ENCODE measurements around the gene ABLIM2. TPM values are rescaled to one million over a fixed set of nuclear protein-coding genes. Genes with fewer than 3 reads are reported as not detected.

Gene ABLIM2
- total and polyA plus RNA-seq, 2 experiments from 2014 or later: 1.5 to 4.3 TPM

GRCh38 chr4:8024073-8024786, 134.4 kb downstream of the ABLIM2 start:
- Histone ChIP-seq H2AFZ (no peak overlapping the region), H3K4me2 (no peak overlapping the region), H3F3A (replicated peaks; ENCODE audit: low read depth) (no peaks in the 10 kb centered on the region), H3K4me3 (no peak overlapping the region), H3K79me2 (replicated peaks; ENCODE audit: insufficient read depth) (no peaks in the 10 kb centered on the region), H4K20me1 (replicated peaks; ENCODE audit: insufficient read depth) (no peaks in the 10 kb centered on the region), H3K36me3 (ENCODE audit: insufficient read depth) (no peaks in the 10 kb centered on the region), H3K27me3 (ENCODE audit: insufficient read depth) (no peaks in the 10 kb centered on the region), H3K27ac (ENCODE audit: low read depth) (no peak overlapping the region), H3K9me2 (ENCODE audit: insufficient read depth) (no peaks in the 10 kb centered on the region), H3K4me1 (ENCODE audit: insufficient read depth) (no peaks in the 10 kb centered on the region)
- H3K27me3 Mint-ChIP-seq (ENCODE audit: insufficient read depth, low read depth, poor library complexity): peaks cover 11% of the 10 kb centered on the region
- TF ChIP-seq REST (IDR thresholded peaks at IDR 0.05; ENCODE audit: unreplicated experiment): no peak
- TF ChIP-seq STAT1 (IDR thresholded peaks at IDR 0.05; ENCODE audit: unreplicated experiment): no peak
- no peak for TF ChIP-seq ZNF331 (CRISPR knock-in tag; IDR thresholded peaks at IDR 0.05; ENCODE audit: low read depth)
- TF ChIP-seq POLR2AphosphoS5 (IDR thresholded peaks at IDR 0.05; ENCODE audit: low read depth): no peak
- no peak for TF ChIP-seq JUNB (IDR thresholded peaks at IDR 0.05; ENCODE audit: unreplicated experiment)
- TF ChIP-seq ZNF114 (CRISPR knock-in tag; IDR thresholded peaks at IDR 0.05): no peak
- TF ChIP-seq NANOG (IDR thresholded peaks at IDR 0.05; ENCODE audit: borderline replicate concordance): no peak
- TF ChIP-seq EZH2 (IDR thresholded peaks at IDR 0.05; ENCODE audit: low read depth, unreplicated experiment): no peak
- no peak for TF ChIP-seq CREB1 (CRISPR knock-in tag; IDR thresholded peaks at IDR 0.05; ENCODE audit: low read depth)
- TF ChIP-seq, protein P1, sequence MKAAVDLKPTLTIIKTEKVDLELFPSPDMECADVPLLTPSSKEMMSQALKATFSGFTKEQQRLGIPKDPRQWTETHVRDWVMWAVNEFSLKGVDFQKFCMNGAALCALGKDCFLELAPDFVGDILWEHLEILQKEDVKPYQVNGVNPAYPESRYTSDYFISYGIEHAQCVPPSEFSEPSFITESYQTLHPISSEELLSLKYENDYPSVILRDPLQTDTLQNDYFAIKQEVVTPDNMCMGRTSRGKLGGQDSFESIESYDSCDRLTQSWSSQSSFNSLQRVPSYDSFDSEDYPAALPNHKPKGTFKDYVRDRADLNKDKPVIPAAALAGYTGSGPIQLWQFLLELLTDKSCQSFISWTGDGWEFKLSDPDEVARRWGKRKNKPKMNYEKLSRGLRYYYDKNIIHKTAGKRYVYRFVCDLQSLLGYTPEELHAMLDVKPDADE (IDR thresholded peaks at IDR 0.05): no peak
- TF ChIP-seq EZH2phosphoT487 (IDR thresholded peaks at IDR 0.05; ENCODE audit: unreplicated experiment): no peak
- TF ChIP-seq, protein P2, sequence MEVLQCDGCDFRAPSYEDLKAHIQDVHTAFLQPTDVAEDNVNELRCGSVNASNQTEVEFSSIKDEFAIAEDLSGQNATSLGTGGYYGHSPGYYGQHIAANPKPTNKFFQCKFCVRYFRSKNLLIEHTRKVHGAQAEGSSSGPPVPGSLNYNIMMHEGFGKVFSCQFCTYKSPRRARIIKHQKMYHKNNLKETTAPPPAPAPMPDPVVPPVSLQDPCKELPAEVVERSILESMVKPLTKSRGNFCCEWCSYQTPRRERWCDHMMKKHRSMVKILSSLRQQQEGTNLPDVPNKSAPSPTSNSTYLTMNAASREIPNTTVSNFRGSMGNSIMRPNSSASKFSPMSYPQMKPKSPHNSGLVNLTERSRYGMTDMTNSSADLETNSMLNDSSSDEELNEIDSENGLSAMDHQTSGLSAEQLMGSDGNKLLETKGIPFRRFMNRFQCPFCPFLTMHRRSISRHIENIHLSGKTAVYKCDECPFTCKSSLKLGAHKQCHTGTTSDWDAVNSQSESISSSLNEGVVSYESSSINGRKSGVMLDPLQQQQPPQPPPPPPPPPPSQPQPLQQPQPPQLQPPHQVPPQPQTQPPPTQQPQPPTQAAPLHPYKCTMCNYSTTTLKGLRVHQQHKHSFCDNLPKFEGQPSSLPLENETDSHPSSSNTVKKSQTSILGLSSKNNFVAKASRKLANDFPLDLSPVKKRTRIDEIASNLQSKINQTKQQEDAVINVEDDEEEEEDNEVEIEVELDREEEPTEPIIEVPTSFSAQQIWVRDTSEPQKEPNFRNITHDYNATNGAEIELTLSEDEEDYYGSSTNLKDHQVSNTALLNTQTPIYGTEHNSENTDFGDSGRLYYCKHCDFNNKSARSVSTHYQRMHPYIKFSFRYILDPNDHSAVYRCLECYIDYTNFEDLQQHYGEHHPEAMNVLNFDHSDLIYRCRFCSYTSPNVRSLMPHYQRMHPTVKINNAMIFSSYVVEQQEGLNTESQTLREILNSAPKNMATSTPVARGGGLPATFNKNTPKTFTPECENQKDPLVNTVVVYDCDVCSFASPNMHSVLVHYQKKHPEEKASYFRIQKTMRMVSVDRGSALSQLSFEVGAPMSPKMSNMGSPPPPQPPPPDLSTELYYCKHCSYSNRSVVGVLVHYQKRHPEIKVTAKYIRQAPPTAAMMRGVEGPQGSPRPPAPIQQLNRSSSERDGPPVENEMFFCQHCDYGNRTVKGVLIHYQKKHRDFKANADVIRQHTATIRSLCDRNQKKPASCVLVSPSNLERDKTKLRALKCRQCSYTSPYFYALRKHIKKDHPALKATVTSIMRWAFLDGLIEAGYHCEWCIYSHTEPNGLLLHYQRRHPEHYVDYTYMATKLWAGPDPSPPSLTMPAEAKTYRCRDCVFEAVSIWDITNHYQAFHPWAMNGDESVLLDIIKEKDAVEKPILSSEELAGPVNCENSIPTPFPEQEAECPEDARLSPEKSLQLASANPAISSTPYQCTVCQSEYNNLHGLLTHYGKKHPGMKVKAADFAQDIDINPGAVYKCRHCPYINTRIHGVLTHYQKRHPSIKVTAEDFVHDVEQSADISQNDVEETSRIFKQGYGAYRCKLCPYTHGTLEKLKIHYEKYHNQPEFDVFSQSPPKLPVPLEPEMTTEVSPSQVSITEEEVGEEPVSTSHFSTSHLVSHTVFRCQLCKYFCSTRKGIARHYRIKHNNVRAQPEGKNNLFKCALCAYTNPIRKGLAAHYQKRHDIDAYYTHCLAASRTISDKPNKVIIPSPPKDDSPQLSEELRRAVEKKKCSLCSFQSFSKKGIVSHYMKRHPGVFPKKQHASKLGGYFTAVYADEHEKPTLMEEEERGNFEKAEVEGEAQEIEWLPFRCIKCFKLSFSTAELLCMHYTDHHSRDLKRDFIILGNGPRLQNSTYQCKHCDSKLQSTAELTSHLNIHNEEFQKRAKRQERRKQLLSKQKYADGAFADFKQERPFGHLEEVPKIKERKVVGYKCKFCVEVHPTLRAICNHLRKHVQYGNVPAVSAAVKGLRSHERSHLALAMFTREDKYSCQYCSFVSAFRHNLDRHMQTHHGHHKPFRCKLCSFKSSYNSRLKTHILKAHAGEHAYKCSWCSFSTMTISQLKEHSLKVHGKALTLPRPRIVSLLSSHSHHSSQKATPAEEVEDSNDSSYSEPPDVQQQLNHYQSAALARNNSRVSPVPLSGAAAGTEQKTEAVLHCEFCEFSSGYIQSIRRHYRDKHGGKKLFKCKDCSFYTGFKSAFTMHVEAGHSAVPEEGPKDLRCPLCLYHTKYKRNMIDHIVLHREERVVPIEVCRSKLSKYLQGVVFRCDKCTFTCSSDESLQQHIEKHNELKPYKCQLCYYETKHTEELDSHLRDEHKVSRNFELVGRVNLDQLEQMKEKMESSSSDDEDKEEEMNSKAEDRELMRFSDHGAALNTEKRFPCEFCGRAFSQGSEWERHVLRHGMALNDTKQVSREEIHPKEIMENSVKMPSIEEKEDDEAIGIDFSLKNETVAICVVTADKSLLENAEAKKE (CRISPR knock-in tag; IDR thresholded peaks at IDR 0.05): no peak
- TF ChIP-seq, protein P3, sequence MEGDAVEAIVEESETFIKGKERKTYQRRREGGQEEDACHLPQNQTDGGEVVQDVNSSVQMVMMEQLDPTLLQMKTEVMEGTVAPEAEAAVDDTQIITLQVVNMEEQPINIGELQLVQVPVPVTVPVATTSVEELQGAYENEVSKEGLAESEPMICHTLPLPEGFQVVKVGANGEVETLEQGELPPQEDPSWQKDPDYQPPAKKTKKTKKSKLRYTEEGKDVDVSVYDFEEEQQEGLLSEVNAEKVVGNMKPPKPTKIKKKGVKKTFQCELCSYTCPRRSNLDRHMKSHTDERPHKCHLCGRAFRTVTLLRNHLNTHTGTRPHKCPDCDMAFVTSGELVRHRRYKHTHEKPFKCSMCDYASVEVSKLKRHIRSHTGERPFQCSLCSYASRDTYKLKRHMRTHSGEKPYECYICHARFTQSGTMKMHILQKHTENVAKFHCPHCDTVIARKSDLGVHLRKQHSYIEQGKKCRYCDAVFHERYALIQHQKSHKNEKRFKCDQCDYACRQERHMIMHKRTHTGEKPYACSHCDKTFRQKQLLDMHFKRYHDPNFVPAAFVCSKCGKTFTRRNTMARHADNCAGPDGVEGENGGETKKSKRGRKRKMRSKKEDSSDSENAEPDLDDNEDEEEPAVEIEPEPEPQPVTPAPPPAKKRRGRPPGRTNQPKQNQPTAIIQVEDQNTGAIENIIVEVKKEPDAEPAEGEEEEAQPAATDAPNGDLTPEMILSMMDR (conservative IDR thresholded peaks at IDR 0.05; ENCODE audit: low read depth in 2 of 2): no peak
- no peaks in the 10 kb centered on the region for H3K9me3 Mint-ChIP-seq
- no peak overlapping the region for H3K27ac Mint-ChIP-seq
- DNase-seq (ENCODE audit: low spot score) (no peak), ATAC-seq (no peak)
- no peaks in the 10 kb centered on the region; the same call in 2 of the 3 replicates for H3K36me3 Mint-ChIP-seq (ENCODE audit: low read depth)
- no peak overlapping the region for H3K4me3 Mint-ChIP-seq
- H3K4me1 Mint-ChIP-seq: peaks cover 10% of the 10 kb centered on the region
